HepG2 (cell line): ENCODE data around the gene C16orf89. TPM values are rescaled to one million over a fixed set of nuclear protein-coding genes. Genes with fewer than 3 reads are reported as not detected.

ENCODE experiments used
- HMG20A ChIP-seq: IDR thresholded peaks from 2 replicates; pipeline ENCODE4 v1.6.1; 2016; ENCODE audit warnings: borderline replicate concordance
- HNF1A ChIP-seq, 2 experiments: sonication (generic) in 1 of 2; formaldehyde crosslinking in 1 of 2; IDR thresholded peaks; 2 replicates each; pipeline versions ENCODE4 v1.4.0 to v1.6.1; 2016 to 2020; ENCODE audit warnings: borderline replicate concordance in 1 of 2, low read depth in 1 of 2, mild to moderate bottlenecking in 1 of 2, missing genetic modification reagents in 1 of 2
- HOXA9 ChIP-seq: sonication (generic); formaldehyde crosslinking; IDR thresholded peaks from 2 replicates; pipeline ENCODE4 v1.8.1; 2022; ENCODE audit warnings: missing genetic modification reagents, mild to moderate bottlenecking, moderate library complexity, borderline replicate concordance
- NFE2L1 ChIP-seq: sonication (generic); formaldehyde crosslinking; IDR thresholded peaks from 2 replicates; pipeline ENCODE4 v1.4.0; 2020; ENCODE audit warnings: missing genetic modification reagents, mild to moderate bottlenecking, borderline replicate concordance
- RFX5 ChIP-seq: IDR thresholded peaks from 2 replicates; pipeline ENCODE4 v1.6.1; 2011; ENCODE audit warnings: low read depth, low read length, improper control_type of control experiment
- RNF2 ChIP-seq: fragments of 450-650 bp; conservative IDR thresholded peaks from 2 replicates; pipeline ENCODE4 v1.6.1; 2016; ENCODE audit warnings: low read depth
- SNRNP70 ChIP-seq: fragments of 200-400 bp; formaldehyde crosslinking; IDR thresholded peaks from 2 replicates; pipeline ENCODE4 v1.6.1; 2017; ENCODE audit warnings: mild to moderate bottlenecking, low read depth, low read length, moderate library complexity
- SRSF9 ChIP-seq: fragments of 200-400 bp; formaldehyde crosslinking; IDR thresholded peaks from 2 replicates; pipeline ENCODE4 v1.6.1; 2018; ENCODE audit warnings: borderline replicate concordance, mild to moderate bottlenecking, low read depth, low read length; ENCODE audit not compliant: insufficient read depth, poor library complexity, severe bottlenecking
- TEF ChIP-seq: sonication (generic); formaldehyde crosslinking; IDR thresholded peaks from 2 replicates; pipeline ENCODE4 v1.5.0; 2020; ENCODE audit warnings: missing genetic modification reagents
- ZMYM4 ChIP-seq: sonication (generic); formaldehyde crosslinking; IDR thresholded peaks from 2 replicates; pipeline ENCODE4 v1.8.1; 2023; ENCODE audit warnings: mild to moderate bottlenecking, missing genetic modification reagents
- ZNF251 ChIP-seq: sonication (generic); formaldehyde crosslinking; IDR thresholded peaks from 2 replicates; pipeline ENCODE4 v1.9.0; 2021; ENCODE audit warnings: mild to moderate bottlenecking, missing genetic modification reagents
- ZNF484 ChIP-seq: sonication (generic); formaldehyde crosslinking; IDR thresholded peaks from 2 replicates; pipeline ENCODE4 v1.5.1; 2020; ENCODE audit warnings: mild to moderate bottlenecking, low read depth, missing genetic modification reagents, borderline replicate concordance
- ZNF503 ChIP-seq: sonication (generic); formaldehyde crosslinking; IDR thresholded peaks from 2 replicates; pipeline ENCODE4 v1.4.0; 2020; ENCODE audit warnings: missing genetic modification reagents
- ZNF770 ChIP-seq: sonication (generic); formaldehyde crosslinking; IDR thresholded peaks from 2 replicates; pipeline ENCODE4 v1.5.0; 2020; ENCODE audit warnings: mild to moderate bottlenecking, missing genetic modification reagents
- polyA plus RNA-seq, 8 experiments: library from polyadenylated mRNA; depleted of rRNA in 3 of 8; stranded (reverse) in 7 of 8; unstranded in 1 of 8; fragments of >200 nt; fragmentation: Illumina TruSeq in 4 of 8; extraction: Trizol in 4 of 8; gene quantifications; 2 replicates each; pipeline versions ENCODE4 v1.2.1 to v1.2.3, GENCODE V29; 2011 to 2016; ENCODE audit warnings: low read depth in 4 of 8, missing spikeins in 1 of 8, mixed read lengths in 1 of 8; ENCODE audit not compliant: insufficient read depth in 1 of 8
- total RNA-seq, 5 experiments: library from RNA; depleted of rRNA; stranded (reverse); fragments of >200 nt; fragmentation: Illumina TruSeq; extraction: Trizol; gene quantifications; 2 replicates each; pipeline ENCODE4 v1.2.3, GENCODE V29; 2016; ENCODE audit warnings: low read depth in 1 of 5
- TF ChIP-seq, protein P1 (sequence below): sonication (generic); formaldehyde crosslinking; conservative IDR thresholded peaks from 2 replicates; pipeline ENCODE4 v1.4.0; 2020; ENCODE audit warnings: mild to moderate bottlenecking, missing genetic modification reagents, moderate library complexity

C16orf89 gene
- total and polyA plus RNA-seq, 2 of the 13 experiments (the other 11 are each of a cell fraction or from before 2014, with no cell fraction given), result 1.9 to 3.4 TPM

GRCh38 chr16:5071681-5072333, 6.1 kb upstream of the C16orf89 start, which contains the start of gene ALG1 (continued):
- peak; percentile 47; the same call in 1 of the 2 replicates for TF ChIP-seq RFX5
- no peak for TF ChIP-seq HOXA9
- no peak; the same call in none of the 2 replicates for TF ChIP-seq RNF2
- peak; percentile 79 for TF ChIP-seq ZNF770 (CRISPR knock-in tag)
- TF ChIP-seq, protein P1, sequence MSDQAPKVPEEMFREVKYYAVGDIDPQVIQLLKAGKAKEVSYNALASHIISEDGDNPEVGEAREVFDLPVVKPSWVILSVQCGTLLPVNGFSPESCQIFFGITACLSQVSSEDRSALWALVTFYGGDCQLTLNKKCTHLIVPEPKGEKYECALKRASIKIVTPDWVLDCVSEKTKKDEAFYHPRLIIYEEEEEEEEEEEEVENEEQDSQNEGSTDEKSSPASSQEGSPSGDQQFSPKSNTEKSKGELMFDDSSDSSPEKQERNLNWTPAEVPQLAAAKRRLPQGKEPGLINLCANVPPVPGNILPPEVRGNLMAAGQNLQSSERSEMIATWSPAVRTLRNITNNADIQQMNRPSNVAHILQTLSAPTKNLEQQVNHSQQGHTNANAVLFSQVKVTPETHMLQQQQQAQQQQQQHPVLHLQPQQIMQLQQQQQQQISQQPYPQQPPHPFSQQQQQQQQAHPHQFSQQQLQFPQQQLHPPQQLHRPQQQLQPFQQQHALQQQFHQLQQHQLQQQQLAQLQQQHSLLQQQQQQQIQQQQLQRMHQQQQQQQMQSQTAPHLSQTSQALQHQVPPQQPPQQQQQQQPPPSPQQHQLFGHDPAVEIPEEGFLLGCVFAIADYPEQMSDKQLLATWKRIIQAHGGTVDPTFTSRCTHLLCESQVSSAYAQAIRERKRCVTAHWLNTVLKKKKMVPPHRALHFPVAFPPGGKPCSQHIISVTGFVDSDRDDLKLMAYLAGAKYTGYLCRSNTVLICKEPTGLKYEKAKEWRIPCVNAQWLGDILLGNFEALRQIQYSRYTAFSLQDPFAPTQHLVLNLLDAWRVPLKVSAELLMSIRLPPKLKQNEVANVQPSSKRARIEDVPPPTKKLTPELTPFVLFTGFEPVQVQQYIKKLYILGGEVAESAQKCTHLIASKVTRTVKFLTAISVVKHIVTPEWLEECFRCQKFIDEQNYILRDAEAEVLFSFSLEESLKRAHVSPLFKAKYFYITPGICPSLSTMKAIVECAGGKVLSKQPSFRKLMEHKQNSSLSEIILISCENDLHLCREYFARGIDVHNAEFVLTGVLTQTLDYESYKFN (CRISPR knock-in tag), result peak; percentile 45
- TF ChIP-seq HMG20A, result no peak
- no peak; the same call in 1 of the 2 replicates for TF ChIP-seq TEF (CRISPR knock-in tag)
- TF ChIP-seq ZNF503, result no peak; the same call in 1 of the 2 replicates
- TF ChIP-seq SRSF9, result no peak
- peak; percentile 100 for TF ChIP-seq ZMYM4 (CRISPR knock-in tag)
- no peak for TF ChIP-seq HNF1A (IDR thresholded peaks at IDR 0.05; ENCODE audit: low read depth)
- peak; percentile 70; the same call in 1 of the 2 replicates for TF ChIP-seq HNF1A (CRISPR knock-in tag; IDR thresholded peaks at IDR 0.05; ENCODE audit: borderline replicate concordance)
- no peak; the same call in 1 of the 2 replicates for TF ChIP-seq ZNF484 (CRISPR knock-in tag)
- no peak for TF ChIP-seq ZNF251 (CRISPR knock-in tag)
- TF ChIP-seq NFE2L1 (CRISPR knock-in tag), result peak; percentile 89; the same call in 1 of the 2 replicates
- TF ChIP-seq SNRNP70, result no peak
